Measurements from ENCODE around the gene DOCK1. TPM values are rescaled to one million over a fixed set of nuclear protein-coding genes. Genes with fewer than 3 reads are reported as not detected.

Gene DOCK1
- total RNA-seq, 1 donor from 2014 or later = 74.8 TPM

DNA sequence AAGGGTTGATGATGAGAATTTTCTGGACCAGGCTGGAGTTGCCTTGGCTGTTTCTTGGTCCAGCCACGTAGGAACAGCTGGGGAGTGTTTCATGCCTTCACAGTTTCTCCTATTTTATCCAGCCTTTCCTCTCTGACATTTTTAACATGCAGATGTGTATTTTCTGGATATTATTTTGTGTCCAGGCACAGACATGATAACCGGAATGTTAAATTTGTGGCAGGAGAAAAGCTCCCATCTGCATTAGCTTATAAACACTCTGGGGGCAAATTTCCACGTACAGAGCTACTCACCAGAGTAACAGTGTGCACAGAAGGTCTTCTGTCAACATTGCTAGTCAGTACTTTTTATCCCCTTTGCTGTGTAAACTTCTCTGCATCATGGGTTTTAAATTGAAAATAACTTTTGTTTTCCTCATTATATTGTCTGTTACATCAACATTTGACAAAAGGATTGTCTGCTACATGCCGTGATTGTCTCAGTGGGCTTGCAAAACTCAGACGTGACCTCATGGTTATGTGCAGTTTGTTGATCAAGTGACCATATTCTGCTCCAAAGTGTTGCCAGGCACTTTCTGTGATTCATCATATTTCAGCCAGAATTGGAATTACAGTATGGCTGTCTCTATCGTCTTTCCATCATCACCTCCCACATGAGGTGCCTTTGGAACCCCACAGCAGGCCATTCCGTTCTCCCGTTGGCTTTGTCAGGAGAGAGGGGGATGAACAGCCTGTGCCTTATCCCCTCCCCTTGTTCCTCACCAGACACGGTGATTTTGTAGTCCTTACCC, 249.8 kb downstream of the DOCK1 start:
- Mint-ChIP-seq H3K36me3 (no peaks in the 10 kb centered on the region), H3K4me3 (no peak overlapping the region), H3K4me1 (no peaks in the 10 kb centered on the region), H3K27me3 (ENCODE audit: low read depth) (no peaks in the 10 kb centered on the region), H3K9me3 (no peaks in the 10 kb centered on the region), H3K27ac (no peak overlapping the region)
- no peak for DNase-seq (ENCODE audit: low spot score in 2 of 2, unreplicated experiment in 2 of 2)
- no peak for TF ChIP-seq CTCF (IDR thresholded peaks at IDR 0.05; ENCODE audit: unreplicated experiment)

DNA sequence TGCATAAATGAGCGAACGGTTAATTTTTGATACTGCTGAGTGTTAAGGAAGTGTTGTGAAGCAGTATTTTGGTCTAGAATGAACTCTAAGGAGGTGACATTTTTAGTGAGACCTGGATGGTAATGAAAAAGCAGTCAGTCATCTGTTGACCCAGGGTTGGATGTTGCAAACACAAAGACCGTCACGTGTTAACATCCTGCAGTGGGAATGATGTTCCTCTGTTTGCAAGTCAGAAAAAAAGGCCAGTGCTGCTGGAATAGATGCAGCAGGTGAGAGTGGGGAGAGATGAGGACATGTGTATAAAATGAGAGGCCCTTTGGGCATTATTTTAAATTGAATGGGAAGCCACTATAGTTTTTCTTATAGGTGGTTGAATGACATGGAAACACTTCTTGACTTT, 251.9 kb downstream of the DOCK1 start:
- Mint-ChIP-seq H3K27ac (no peak overlapping the region), H3K36me3 (no peaks in the 10 kb centered on the region), H3K4me3 (no peak overlapping the region), H3K4me1 (no peaks in the 10 kb centered on the region), H3K9me3 (no peaks in the 10 kb centered on the region), H3K27me3 (ENCODE audit: low read depth) (no peaks in the 10 kb centered on the region)
- TF ChIP-seq CTCF (IDR thresholded peaks at IDR 0.05; ENCODE audit: unreplicated experiment) = no peak
- no peak for DNase-seq (ENCODE audit: low spot score in 2 of 2, unreplicated experiment in 2 of 2)

GRCh38 chr10:127157506-127158200, 252.4 kb downstream of the DOCK1 start:
- Mint-ChIP-seq H3K27ac (no peak overlapping the region), H3K36me3 (no peaks in the 10 kb centered on the region), H3K4me1 (no peaks in the 10 kb centered on the region), H3K9me3 (no peaks in the 10 kb centered on the region), H3K27me3 (ENCODE audit: low read depth) (no peaks in the 10 kb centered on the region), H3K4me3 (no peak overlapping the region)
- DNase-seq (ENCODE audit: low spot score in 2 of 2, unreplicated experiment in 2 of 2) = no peak
- TF ChIP-seq CTCF (IDR thresholded peaks at IDR 0.05; ENCODE audit: unreplicated experiment) = no peak

- DNase-seq (ENCODE audit: low spot score in 2 of 2, unreplicated experiment in 2 of 2) = no peak
- TF ChIP-seq CTCF (IDR thresholded peaks at IDR 0.05; ENCODE audit: unreplicated experiment) = no peak
- no peak overlapping the region for H3K4me3 Mint-ChIP-seq
Observed at GRCh38 chr10:127158662-127159061, 253.4 kb downstream of the DOCK1 start.

GRCh38 chr10:127159648-127160245, 254.5 kb downstream of the DOCK1 start:
- Mint-ChIP-seq H3K4me1 (peaks cover 4% of the 10 kb centered on the region), H3K27ac (no peak overlapping the region), H3K27me3 (ENCODE audit: low read depth) (no peaks in the 10 kb centered on the region), H3K36me3 (no peaks in the 10 kb centered on the region), H3K4me3 (no peak overlapping the region), H3K9me3 (no peaks in the 10 kb centered on the region)
- no peak for DNase-seq (ENCODE audit: low spot score in 2 of 2, unreplicated experiment in 2 of 2)
- TF ChIP-seq CTCF (IDR thresholded peaks at IDR 0.05; ENCODE audit: unreplicated experiment) = no peak

More at GRCh38 chr10:127158662-127159061, 253.4 kb downstream of the DOCK1 start:
- Mint-ChIP-seq H3K27me3 (ENCODE audit: low read depth) (no peaks in the 10 kb centered on the region), H3K27ac (no peak overlapping the region), H3K36me3 (no peaks in the 10 kb centered on the region), H3K4me1 (peaks cover 3% of the 10 kb centered on the region), H3K9me3 (no peaks in the 10 kb centered on the region)

Data from mesothelial cell of epicardium (in vitro differentiated cells).